Right atrium auricular region (tissue), 2 donors: Measurements from ENCODE around the gene GTPBP6. TPM values are rescaled to one million over a fixed set of nuclear protein-coding genes. Genes with fewer than 3 reads are reported as not detected.
"Not testable (repeated sequence)": the region's sequence is repeated elsewhere in the genome, so short reads cannot be mapped to it uniquely, and the experiment has no call there.

Experiments
- DNase-seq: peaks from one replicate; pipeline ENCODE4 v3.0.0-alpha.2; 2019; ENCODE audit warnings: low spot score
- H3K27ac ChIP-seq, 2 donors: fragments of 200-600 bp; sonication (generic); 1 replicate in 1 of 2; 2 replicates in 1 of 2; pipeline ENCODE4 v1.5.1; 2016 to 2019
- H3K27me3 ChIP-seq, 2 donors: fragments of 200-600 bp; sonication (generic); one replicate each; pipeline versions ENCODE4 v1.5.1 to v1.6.0; 2017 to 2019
- H3K36me3 ChIP-seq: fragments of 200-600 bp; sonication (generic); one replicate; pipeline ENCODE4 v1.5.1; 2016
- H3K4me1 ChIP-seq, 2 donors: fragments of 200-600 bp; sonication (generic); one replicate each; pipeline versions ENCODE4 v1.5.1 to v1.6.0; 2017 to 2019
- H3K4me3 ChIP-seq, 2 donors: fragments of 200-600 bp; sonication (generic); 1 replicate in 1 of 2; 2 replicates in 1 of 2; pipeline ENCODE4 v1.5.1; 2017 to 2019; ENCODE audit warnings: mild to moderate bottlenecking in 1 of 2, moderate library complexity in 1 of 2
- H3K9me3 ChIP-seq, 2 donors: fragments of 200-600 bp; sonication (generic); one replicate each; pipeline ENCODE4 v1.5.1; 2019
- total RNA-seq, 2 donors: library from RNA; depleted of rRNA; stranded (reverse); fragments of >200 nt; gene quantifications; one replicate each; pipeline ENCODE4 v1.1.0, GENCODE V29; 2016
- TF ChIP-seq, protein P1 (sequence below), 2 donors: fragments of 200-600 bp; sonication (generic); IDR thresholded peaks; one replicate each; pipeline ENCODE4 v1.5.1; 2019; ENCODE audit warnings: antibody characterized with exemption in 2 of 2

GTPBP6 gene
- total RNA-seq, 2 donors from 2014 or later, result 44.6 to 52.1 TPM

DNA sequence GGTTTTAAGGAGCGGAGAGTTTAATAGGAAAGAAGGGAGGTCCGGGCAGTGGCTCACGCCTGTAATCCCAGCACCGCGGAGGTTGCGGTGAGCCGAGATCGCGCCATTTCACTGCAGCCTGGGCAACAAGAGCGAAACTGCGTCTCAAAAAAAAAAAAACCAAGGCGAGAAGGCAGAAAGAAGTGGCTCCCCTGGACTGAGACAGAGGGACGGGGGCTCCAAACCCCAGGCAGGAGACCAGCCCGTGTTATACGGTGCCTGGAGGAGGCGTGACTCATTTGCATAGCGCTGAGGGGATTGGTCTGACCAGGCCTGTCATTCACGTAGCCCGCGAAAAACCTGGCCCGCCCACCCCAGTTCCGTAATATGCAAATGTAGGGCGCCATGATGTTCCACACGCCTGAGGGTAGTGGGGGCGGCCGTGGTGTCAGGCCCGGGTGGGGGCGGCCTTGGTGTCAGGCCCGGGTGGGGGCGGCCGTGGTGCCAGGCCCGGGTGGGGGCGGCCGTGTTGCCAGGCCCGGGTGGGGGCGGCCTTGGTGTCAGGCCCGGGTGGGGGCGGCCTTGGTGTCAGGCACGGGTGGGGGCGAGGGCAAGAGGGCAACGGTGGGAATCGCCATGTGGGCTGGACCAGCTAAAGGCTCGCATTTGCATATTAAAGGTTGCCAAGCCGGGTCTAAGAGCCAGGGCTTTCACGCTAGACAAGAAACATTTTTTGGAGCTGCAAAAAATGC, 35.3 kb downstream of the GTPBP6 start:
- Histone ChIP-seq H3K36me3 (no peaks in the 10 kb centered on the region), H3K4me1 (no peaks in the 10 kb centered on the region), H3K9me3 (no peaks in the 10 kb centered on the region), H3K27me3 (no peaks in the 10 kb centered on the region), H3K4me3 (peak overlapping the region; percentile 37 to 57), H3K27ac (peak overlapping the region; percentile 47 to 58)
- TF ChIP-seq, protein P1, sequence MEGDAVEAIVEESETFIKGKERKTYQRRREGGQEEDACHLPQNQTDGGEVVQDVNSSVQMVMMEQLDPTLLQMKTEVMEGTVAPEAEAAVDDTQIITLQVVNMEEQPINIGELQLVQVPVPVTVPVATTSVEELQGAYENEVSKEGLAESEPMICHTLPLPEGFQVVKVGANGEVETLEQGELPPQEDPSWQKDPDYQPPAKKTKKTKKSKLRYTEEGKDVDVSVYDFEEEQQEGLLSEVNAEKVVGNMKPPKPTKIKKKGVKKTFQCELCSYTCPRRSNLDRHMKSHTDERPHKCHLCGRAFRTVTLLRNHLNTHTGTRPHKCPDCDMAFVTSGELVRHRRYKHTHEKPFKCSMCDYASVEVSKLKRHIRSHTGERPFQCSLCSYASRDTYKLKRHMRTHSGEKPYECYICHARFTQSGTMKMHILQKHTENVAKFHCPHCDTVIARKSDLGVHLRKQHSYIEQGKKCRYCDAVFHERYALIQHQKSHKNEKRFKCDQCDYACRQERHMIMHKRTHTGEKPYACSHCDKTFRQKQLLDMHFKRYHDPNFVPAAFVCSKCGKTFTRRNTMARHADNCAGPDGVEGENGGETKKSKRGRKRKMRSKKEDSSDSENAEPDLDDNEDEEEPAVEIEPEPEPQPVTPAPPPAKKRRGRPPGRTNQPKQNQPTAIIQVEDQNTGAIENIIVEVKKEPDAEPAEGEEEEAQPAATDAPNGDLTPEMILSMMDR (IDR thresholded peaks at IDR 0.05), result no peak
- peak; percentile 94 for DNase-seq

DNA sequence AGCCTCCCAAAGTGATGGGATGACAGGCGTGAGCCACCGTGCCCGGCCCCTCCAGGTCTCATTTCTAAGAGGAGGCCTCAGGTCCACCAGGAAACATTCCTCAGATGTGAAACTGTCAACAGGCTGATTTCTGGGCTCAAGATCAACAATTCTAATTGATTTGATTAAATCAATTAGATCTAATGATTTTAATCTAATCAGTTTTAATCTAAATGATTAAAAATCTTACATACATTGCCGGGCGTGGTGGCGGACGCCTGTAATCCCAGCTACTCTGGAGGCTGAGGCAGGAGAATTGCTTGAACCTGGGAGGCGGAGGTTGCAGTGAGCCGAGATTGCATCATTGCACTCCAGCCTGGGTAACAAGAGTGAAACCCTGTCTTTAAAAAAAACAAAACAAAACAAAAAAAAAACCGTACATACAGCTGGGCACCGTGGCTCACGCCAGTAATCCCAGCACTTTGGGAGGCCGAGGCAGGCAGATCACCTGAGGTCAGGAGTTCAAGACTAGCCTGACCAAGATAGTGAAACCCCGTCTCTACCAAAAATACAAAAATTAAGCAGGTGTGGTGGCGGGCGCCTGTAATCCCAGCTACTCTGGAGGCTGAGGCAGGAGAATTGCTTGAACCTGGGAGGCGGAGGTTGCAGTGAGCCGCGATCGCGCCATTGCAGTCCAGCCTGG, 36.5 kb downstream of the GTPBP6 start:
- H3K4me3 ChIP-seq, H3K27ac ChIP-seq: not testable (repeated sequence)

DNA sequence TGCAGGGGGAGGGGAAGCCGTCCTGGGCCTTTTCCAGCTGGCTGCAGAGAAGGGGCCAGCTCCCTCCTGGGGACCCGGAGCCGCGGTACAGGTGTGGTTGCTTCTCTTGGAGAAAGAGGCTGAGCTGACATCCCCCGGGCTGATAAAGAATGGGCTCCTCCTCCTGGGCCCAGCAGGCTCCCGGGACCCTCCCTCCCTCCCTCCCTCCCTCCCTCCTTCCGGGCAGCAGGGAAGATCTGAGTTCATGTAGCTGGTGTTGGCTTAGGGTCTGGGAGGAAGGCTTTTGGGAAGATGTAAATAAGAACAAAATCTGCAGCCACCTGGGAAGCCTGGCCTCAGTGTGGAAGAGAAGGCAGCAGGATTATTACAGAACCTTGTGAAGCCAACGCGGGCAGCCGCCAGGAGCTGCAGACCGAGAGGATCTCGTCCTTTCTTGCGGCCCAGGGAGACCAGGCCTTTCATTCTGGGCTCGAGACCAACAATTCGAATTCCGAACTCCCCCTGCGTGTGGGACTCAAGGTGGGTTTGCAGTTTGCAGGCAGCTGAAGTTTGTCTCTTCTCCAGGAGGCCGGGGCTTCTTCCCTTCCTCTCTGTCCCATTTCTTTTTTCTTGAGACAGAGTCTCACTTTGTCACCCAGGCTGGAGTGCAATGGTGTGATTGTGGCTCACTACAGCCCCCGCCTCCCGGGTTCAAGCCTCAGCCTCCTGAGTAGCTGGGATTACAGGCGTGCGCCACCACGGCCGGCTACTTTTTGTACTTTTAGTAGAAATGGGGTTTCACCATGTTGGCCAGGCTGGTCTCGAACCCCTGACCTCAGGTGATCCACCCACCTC, 37.2 kb downstream of the GTPBP6 start, which contains the start of gene PLCXD1:
TSS of gene PLCXD1 (plus strand) at position 216 of the 834 bp plus-strand sequence. CDS start 2,807 bp downstream, outside the sequence.
- H3K4me3 ChIP-seq, result no peak within 1 kb of the TSS

More for the DNA sequence above, 36.5 kb downstream of the GTPBP6 start:
- H3K36me3 ChIP-seq, H3K4me1 ChIP-seq, H3K27me3 ChIP-seq, DNase-seq, H3K9me3 ChIP-seq: not testable (repeated sequence)

DNA sequence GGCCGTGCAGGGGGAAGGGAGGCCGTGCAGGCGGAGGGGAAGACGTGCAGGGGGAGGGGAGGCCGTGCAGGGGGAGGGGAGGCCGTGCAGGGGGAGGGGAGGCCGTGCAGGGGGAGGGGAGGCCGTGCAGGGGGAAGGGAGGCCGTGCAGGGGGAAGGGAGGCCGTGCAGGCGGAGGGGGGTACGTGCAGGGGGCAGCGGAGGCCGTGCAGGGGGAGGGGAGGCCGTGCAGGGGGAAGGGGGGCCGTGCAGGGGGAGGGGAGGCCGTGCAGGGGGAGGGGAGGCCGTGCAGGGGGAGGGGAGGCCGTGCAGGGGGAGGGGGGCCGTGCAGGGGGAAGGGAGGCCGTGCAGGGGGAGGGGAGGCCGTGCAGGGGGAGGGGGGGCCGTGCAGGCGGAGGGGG, 37.9 kb downstream of the GTPBP6 start:
- H3K4me1 ChIP-seq, result peaks cover 0 to 13% of the 10 kb centered on the region in 2 donors
- not testable (repeated sequence) for H3K27ac ChIP-seq, H3K4me3 ChIP-seq, DNase-seq, H3K27me3 ChIP-seq, H3K9me3 ChIP-seq, H3K36me3 ChIP-seq

More for the DNA sequence above, 37.2 kb downstream of the GTPBP6 start, which contains the start of gene PLCXD1:
- TF ChIP-seq, protein P1 (IDR thresholded peaks at IDR 0.05), result no peak
- H3K27ac ChIP-seq, result no peak within 1 kb of the TSS
- H3K36me3 ChIP-seq, result no peaks in the 10 kb centered on the region
- peaks cover 0 to 6% of the 10 kb centered on the region in 2 donors for H3K4me1 ChIP-seq
- DNase-seq, result no peak
- no peaks in the 10 kb centered on the region for H3K27me3 ChIP-seq
- no peaks in the 10 kb centered on the region for H3K9me3 ChIP-seq

DNA sequence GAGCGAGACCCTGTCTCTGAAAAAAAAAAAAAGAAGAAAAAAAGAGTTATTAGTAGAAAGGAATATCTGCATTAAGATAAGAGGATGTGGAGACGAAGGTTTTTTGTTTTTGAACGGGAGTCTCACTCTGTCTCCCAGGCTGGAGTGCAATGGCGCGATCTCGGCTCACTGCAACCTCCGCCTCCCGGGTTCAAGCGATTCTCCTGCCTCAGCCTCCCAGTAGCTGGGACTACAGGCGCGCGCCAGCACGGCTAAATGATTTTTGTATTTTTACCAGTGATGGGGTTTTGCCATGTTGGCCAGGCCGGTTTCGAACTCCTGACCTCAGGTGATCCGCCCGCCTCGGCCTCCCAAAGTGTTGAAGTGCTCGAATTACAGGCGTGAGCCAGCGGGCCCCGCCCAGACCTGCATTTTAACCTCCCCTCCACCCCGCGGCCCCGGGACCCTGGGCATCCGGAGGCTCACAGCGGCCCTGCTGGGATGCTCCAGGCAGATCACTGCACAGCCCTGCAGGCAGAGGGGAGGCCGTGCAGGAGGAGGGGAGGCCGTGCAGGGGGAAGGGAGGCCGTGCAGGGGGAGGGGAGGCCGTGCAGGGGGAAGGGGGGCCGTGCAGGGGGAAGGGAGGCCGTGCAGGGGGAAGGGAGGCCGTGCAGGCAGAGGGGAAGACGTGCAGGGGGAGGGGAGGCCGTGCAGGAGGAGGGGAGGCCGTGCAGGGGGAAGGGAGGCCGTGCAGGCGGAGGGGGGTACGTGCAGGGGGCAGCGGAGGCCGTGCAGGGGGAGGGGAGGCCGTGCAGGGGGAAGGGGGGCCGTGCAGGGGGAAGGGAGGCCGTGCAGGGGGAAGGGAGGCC, 38.6 kb downstream of the GTPBP6 start:
- not testable (repeated sequence) for H3K36me3 ChIP-seq, H3K4me3 ChIP-seq, H3K27ac ChIP-seq, H3K9me3 ChIP-seq, H3K27me3 ChIP-seq, DNase-seq
- peaks cover 0 to 19% of the 10 kb centered on the region in 2 donors for H3K4me1 ChIP-seq

DNA sequence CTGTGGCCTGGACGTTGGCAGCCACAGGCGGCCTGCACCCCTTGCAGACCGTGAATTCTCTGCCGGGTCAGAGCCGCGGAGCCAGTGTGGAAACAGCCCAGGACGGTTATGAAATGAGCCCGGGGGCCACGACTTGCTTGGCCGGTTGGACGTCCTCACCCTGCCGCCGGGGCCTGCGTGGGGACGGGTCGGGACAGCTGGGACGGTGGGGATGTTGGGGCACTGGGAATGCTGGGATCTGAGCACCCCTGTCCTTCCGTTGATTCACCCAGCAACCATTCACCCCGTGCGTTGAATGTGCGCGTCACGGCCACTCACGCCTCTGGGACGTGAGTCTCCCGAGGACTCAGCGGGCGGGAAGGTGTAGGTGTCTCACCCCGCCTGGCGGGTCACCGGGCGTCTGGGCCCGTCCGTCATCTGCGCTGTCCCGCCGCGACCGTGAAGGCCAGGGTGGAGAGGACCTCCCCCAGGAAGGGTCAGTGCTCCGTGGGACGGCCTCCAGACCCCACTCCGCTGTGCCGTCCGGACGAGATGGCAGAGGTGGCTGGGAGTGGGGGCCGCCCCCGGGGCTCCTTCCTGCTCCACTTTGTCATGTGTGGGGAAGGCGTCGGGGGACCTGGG, 41.9 kb downstream of the GTPBP6 start:
- TF ChIP-seq, protein P1 (IDR thresholded peaks at IDR 0.05), result no peak
- Histone ChIP-seq H3K4me3 (peak overlapping the region; percentile 53 to 55), H3K4me1 (peaks cover 0 to 19% of the 10 kb centered on the region in 2 donors), H3K9me3 (no peaks in the 10 kb centered on the region), H3K27ac (peak overlapping the region in 1 of 2 donors; percentile 21), H3K27me3 (no peaks in the 10 kb centered on the region), H3K36me3 (no peaks in the 10 kb centered on the region)
- no peak for DNase-seq
